SK-N-MC (cell line): Measurements from ENCODE around the gene PNKD.

Experiments used
- DNase-seq: peaks from one replicate; pipeline ENCODE4 v3.0.0-alpha.2; 2011; ENCODE audit warnings: low read depth, low spot score
- H3K27ac ChIP-seq: fragments of 200-600 bp; sonication (generic); 2 replicates; pipeline ENCODE4 v1.5.1; 2016; ENCODE audit warnings: mixed run types
- H3K36me3 ChIP-seq: fragments of 200-600 bp; sonication (generic); 2 replicates; pipeline ENCODE4 v1.6.1; 2017; ENCODE audit warnings: antibody characterized with exemption, low read length, mixed read lengths; ENCODE audit not compliant: insufficient read depth
- H3K4me3 ChIP-seq: fragments of 200-600 bp; sonication (generic); 2 replicates; pipeline ENCODE4 v1.5.1; 2016
- H3K9ac ChIP-seq: fragments of 200-600 bp; sonication (generic); 2 replicates; pipeline ENCODE4 v1.8.0; 2017; ENCODE audit warnings: mixed run types, mixed read lengths; ENCODE audit not compliant: insufficient read length
- H3K9me3 ChIP-seq: fragments of 200-600 bp; sonication (generic); 2 replicates; pipeline ENCODE4 v1.6.1; 2017; ENCODE audit warnings: low read depth, mild to moderate bottlenecking, antibody characterized with exemption, low read length, moderate library complexity, mixed read lengths
- EZH2 ChIP-seq: fragments of 200-600 bp; sonication (generic); IDR thresholded peaks from one replicate; pipeline ENCODE4 v1.6.1; 2017; ENCODE audit warnings: antibody characterized with exemption
- FOXP2 ChIP-seq: optimal IDR thresholded peaks from 2 replicates; pipeline ENCODE3; 2011; ENCODE audit warnings: mild to moderate bottlenecking, moderate library complexity; ENCODE audit not compliant: insufficient read depth; ENCODE audit errors: extremely low read length, control extremely low read depth
- POLR2AphosphoS5 ChIP-seq: IDR thresholded peaks from 2 replicates; pipeline ENCODE4 v1.6.1; 2012; ENCODE audit warnings: mild to moderate bottlenecking, low read depth, low read length, borderline replicate concordance

Gene PNKD

GRCh38 chr2:218357236-218358177 lies 87.2 kb downstream of the PNKD start:
- Histone ChIP-seq H3K36me3 (no peaks in the 10 kb centered on the region), H3K9me3 (no peaks in the 10 kb centered on the region), H3K27ac (no peak overlapping the region), H3K9ac (no peak overlapping the region), H3K4me3 (no peak overlapping the region)
- no peak for DNase-seq
- TF ChIP-seq EZH2: no peak
- no peak for TF ChIP-seq FOXP2
- no peak for TF ChIP-seq POLR2AphosphoS5

GRCh38 chr2:218360453-218360852 lies 90.1 kb downstream of the PNKD start:
- Histone ChIP-seq H3K27ac (no peak overlapping the region), H3K4me3 (no peak overlapping the region), H3K36me3 (no peaks in the 10 kb centered on the region), H3K9ac (no peak overlapping the region), H3K9me3 (no peaks in the 10 kb centered on the region)
- no peak for TF ChIP-seq FOXP2
- TF ChIP-seq EZH2: no peak
- no peak for TF ChIP-seq POLR2AphosphoS5
- DNase-seq: no peak

GRCh38 chr2:218362606-218363005 lies 92.3 kb downstream of the PNKD start:
- no peaks in the 10 kb centered on the region for H3K9me3 ChIP-seq
- TF ChIP-seq EZH2 (no peak), POLR2AphosphoS5 (no peak), FOXP2 (no peak)
- no peak overlapping the region for H3K4me3 ChIP-seq
- no peak overlapping the region for H3K27ac ChIP-seq
- DNase-seq: no peak
- H3K36me3 ChIP-seq: no peaks in the 10 kb centered on the region
- no peak overlapping the region for H3K9ac ChIP-seq

GRCh38 chr2:218363736-218364135 lies 93.4 kb downstream of the PNKD start:
- Histone ChIP-seq H3K9me3 (no peaks in the 10 kb centered on the region), H3K9ac (no peak overlapping the region), H3K36me3 (no peaks in the 10 kb centered on the region), H3K27ac (no peak overlapping the region), H3K4me3 (no peak overlapping the region)
- DNase-seq: no peak
- no peak for TF ChIP-seq EZH2
- TF ChIP-seq POLR2AphosphoS5: no peak
- no peak for TF ChIP-seq FOXP2

GRCh38 chr2:218364196-218364595 lies 93.9 kb downstream of the PNKD start:
- no peaks in the 10 kb centered on the region for H3K36me3 ChIP-seq
- TF ChIP-seq EZH2 (no peak), FOXP2 (no peak), POLR2AphosphoS5 (no peak)
- H3K27ac ChIP-seq: no peak overlapping the region
- no peak overlapping the region for H3K4me3 ChIP-seq
- H3K9ac ChIP-seq: no peak overlapping the region
- DNase-seq: no peak
- H3K9me3 ChIP-seq: no peaks in the 10 kb centered on the region

GRCh38 chr2:218366621-218367414 lies 96.5 kb downstream of the PNKD start:
- Histone ChIP-seq H3K9me3 (no peaks in the 10 kb centered on the region), H3K9ac (no peak overlapping the region), H3K36me3 (no peaks in the 10 kb centered on the region), H3K4me3 (no peak overlapping the region), H3K27ac (no peak overlapping the region)
- DNase-seq: no peak
- TF ChIP-seq EZH2: no peak
- TF ChIP-seq POLR2AphosphoS5: no peak
- TF ChIP-seq FOXP2: no peak

- H3K4me3 ChIP-seq: no peak overlapping the region
- H3K27ac ChIP-seq: no peak overlapping the region
- H3K9ac ChIP-seq: no peak overlapping the region
- no peak for DNase-seq
- no peaks in the 10 kb centered on the region for H3K36me3 ChIP-seq
- no peak for TF ChIP-seq POLR2AphosphoS5
- no peak for TF ChIP-seq FOXP2
- no peak for TF ChIP-seq EZH2
- no peaks in the 10 kb centered on the region for H3K9me3 ChIP-seq
Observed at GRCh38 chr2:218367415-218368149, 97.3 kb downstream of the PNKD start.

GRCh38 chr2:218368150-218368528 lies 97.8 kb downstream of the PNKD start:
- H3K36me3 ChIP-seq: no peaks in the 10 kb centered on the region
- no peaks in the 10 kb centered on the region for H3K9me3 ChIP-seq
- H3K9ac ChIP-seq: no peak overlapping the region
- no peak for DNase-seq
- TF ChIP-seq POLR2AphosphoS5 (no peak), EZH2 (no peak), FOXP2 (no peak)
- H3K4me3 ChIP-seq: no peak overlapping the region
- H3K27ac ChIP-seq: no peak overlapping the region
